Transverse colon (tissue), 4 donors: Measurements from ENCODE around the gene RNF130. TPM values are rescaled to one million over a fixed set of nuclear protein-coding genes. Genes with fewer than 3 reads are reported as not detected.

ENCODE experiments used
- DNase-seq: peaks from one replicate; pipeline ENCODE4 v3.0.0-alpha.2; 2019
- H3K27ac ChIP-seq, 4 donors: fragments of 200-600 bp; sonication (generic); 2 replicates each; pipeline ENCODE4 v1.5.1; 2016 to 2018; ENCODE audit warnings: inconsistent platforms in 4 of 4
- H3K27me3 ChIP-seq: fragments of 200-600 bp; sonication (generic); 2 replicates; pipeline ENCODE4 v1.5.1; 2017; ENCODE audit warnings: inconsistent platforms
- H3K36me3 ChIP-seq, 4 donors: fragments of 200-600 bp; sonication (generic); 2 replicates each; pipeline ENCODE4 v1.5.1; 2017 to 2019; ENCODE audit warnings: inconsistent platforms in 4 of 4
- H3K4me1 ChIP-seq, 4 donors: fragments of 200-600 bp; sonication (generic); 2 replicates each; pipeline ENCODE4 v1.5.1; 2017 to 2020; ENCODE audit warnings: inconsistent platforms in 4 of 4
- H3K4me3 ChIP-seq, 4 donors: fragments of 200-600 bp; sonication (generic); 1 replicate in 1 of 4; 2 replicates in 3 of 4; pipeline versions ENCODE4 v1.5.1 to v1.6.1; 2017 to 2019; ENCODE audit warnings: inconsistent platforms in 4 of 4
- H3K9me3 ChIP-seq, 2 donors: fragments of 200-600 bp; sonication (generic); 2 replicates each; pipeline ENCODE4 v1.5.1; 2017 to 2019; ENCODE audit warnings: inconsistent platforms in 2 of 2
- CTCF ChIP-seq, 5 experiments: fragments of 200-600 bp in 3 of 5; fragments of 450-650 bp in 2 of 5; sonication (generic) in 3 of 5; IDR thresholded peaks; 1 replicate in 2 of 5; 2 replicates in 3 of 5; pipeline ENCODE4 v1.5.1; 2016 to 2017; ENCODE audit warnings: antibody characterized with exemption in 5 of 5, inconsistent platforms in 3 of 5, mild to moderate bottlenecking in 2 of 5, moderate library complexity in 1 of 5
- EP300 ChIP-seq: sonication (generic); formaldehyde crosslinking; IDR thresholded peaks from one replicate; pipeline ENCODE4 v1.6.1; 2017; ENCODE audit warnings: antibody characterized with exemption, low read depth
- POLR2A ChIP-seq: fragments of 450-650 bp; IDR thresholded peaks from one replicate; pipeline ENCODE4 v1.6.1; 2016; ENCODE audit warnings: antibody characterized with exemption, mild to moderate bottlenecking, moderate library complexity
- POLR2AphosphoS5 ChIP-seq, 3 donors: sonication (generic); formaldehyde crosslinking; IDR thresholded peaks; one replicate each; pipeline ENCODE4 v1.6.1; 2016; ENCODE audit warnings: antibody characterized with exemption in 3 of 3
- WGBS, 2 donors: methylation state at CpG; one replicate each; pipeline ENCODE4 v1.1.5; 2018; ENCODE audit warnings: low coverage in 1 of 2; 5-methylcytosine and 5-hydroxymethylcytosine counted together
- in situ Hi-C, 4 donors: fragments of 200-750 bp; cut with MboI; loops; one replicate each; pipeline versions ENCODE4 v1.15.0 to v1.15.1; 2017; ENCODE audit warnings: low sequenced_read_pairs in 3 of 4, low pct_ligation_motif_present in 1 of 4, low pct_unique_long_range_greater_than_20kb in 1 of 4
- intact Hi-C: fragments of 100-400 bp; cut with DNase I; formaldehyde crosslinking; loops from one replicate; pipeline ENCODE4 v1.15.1; 2023; ENCODE audit warnings: low total_unique reads
- total RNA-seq, 4 donors: library from RNA; depleted of rRNA; stranded (reverse); fragments of >200 nt; gene quantifications; one replicate each; pipeline ENCODE4 v1.1.0, GENCODE V29; 2016

RNF130 gene
- total RNA-seq, 4 donors from 2014 or later, result 62.2 to 95.2 (median 70.3) TPM

- Histone ChIP-seq H3K27ac (peak overlapping the region; percentile 82 to 88 (median 84)), H3K4me1 (peaks cover 14 to 26% (median 20%) of the 10 kb centered on the region in 4 donors)
- WGBS, 2 donors, result 92% methylated on average over 11 of the region's 16 CpGs; no CpG with 5 or more reads in 1 of the 2 donors
These were observed 163.0 kb downstream of the RNF130 start for GRCh38 chr5:179908528-179908927.

GRCh38 chr5:179907556-179908324, 163.8 kb downstream of the RNF130 start, which contains the start of gene TBC1D9B:
TSS of gene TBC1D9B (minus strand) at chr5:179907897. CDS start at chr5:179907821, 76 bp downstream.
- H3K27me3 ChIP-seq, result no peaks in the 10 kb centered on the region
- H3K4me3 ChIP-seq, result peak within 1 kb of the TSS; percentile 56 to 81 (median 66)
- DNase-seq, result peak; percentile 71
- intact Hi-C loops, result loop anchor here (5.0 kb wide), 1 partner anchor 105 kb away; no protein-coding TSS in a partner anchor
- peaks cover 0 to 10% (median 5%) of the 10 kb centered on the region in 4 donors for H3K36me3 ChIP-seq
- TF ChIP-seq POLR2AphosphoS5 (IDR thresholded peaks at IDR 0.05) (peak in 2 of 3 donors; percentile 35 to 65), POLR2A (no peak), CTCF (IDR thresholded peaks at IDR 0.05) (peak in 4 of 5 experiments; percentile 28 to 49 (median 35))
- in situ Hi-C loops, result loop anchor here in 1 of 4 donors (25.0 kb wide), 1 partner anchor 180 kb away; no protein-coding TSS in a partner anchor
- 2 to 3% methylated on average over 6 to 44 of the region's 105 CpGs for WGBS, 2 donors
- peaks cover 14 to 23% (median 20%) of the 10 kb centered on the region in 4 donors for H3K4me1 ChIP-seq
- no peaks in the 10 kb centered on the region for H3K9me3 ChIP-seq
- peak within 1 kb of the TSS; percentile 82 to 88 (median 84) for H3K27ac ChIP-seq

More at GRCh38 chr5:179908528-179908927, 163.0 kb downstream of the RNF130 start:
- H3K36me3 ChIP-seq, result peaks cover 0 to 10% (median 2%) of the 10 kb centered on the region in 4 donors
- no peak overlapping the region for H3K4me3 ChIP-seq
- intact Hi-C loops (loop anchor here (5.0 kb wide), 1 partner anchor 106 kb away; no protein-coding TSS in a partner anchor), in situ Hi-C loops (loop anchor here in 1 of 4 donors (25.0 kb wide), 1 partner anchor 179 kb away; no protein-coding TSS in a partner anchor)
- no peaks in the 10 kb centered on the region for H3K9me3 ChIP-seq
- TF ChIP-seq POLR2A (no peak), POLR2AphosphoS5 (IDR thresholded peaks at IDR 0.05) (no peak), CTCF (IDR thresholded peaks at IDR 0.05) (no peak), EP300 (no peak)
- H3K27me3 ChIP-seq, result no peaks in the 10 kb centered on the region
- DNase-seq, result no peak

- in situ Hi-C loops, result loop anchor here in 1 of 4 donors (25.0 kb wide), 1 partner anchor 180 kb away; no protein-coding TSS in a partner anchor
- TF ChIP-seq EP300, result no peak
- no peak for TF ChIP-seq POLR2A
- TF ChIP-seq POLR2AphosphoS5 (IDR thresholded peaks at IDR 0.05), result no peak
- TF ChIP-seq CTCF (IDR thresholded peaks at IDR 0.05), result no peak
- H3K9me3 ChIP-seq, result no peaks in the 10 kb centered on the region
- H3K27me3 ChIP-seq, result no peaks in the 10 kb centered on the region
- intact Hi-C loops, result loop anchor here (5.0 kb wide), 1 partner anchor 105 kb away; no protein-coding TSS in a partner anchor
- H3K4me3 ChIP-seq, result peak overlapping the region; percentile 37 to 81 (median 66)
- H3K4me1 ChIP-seq, result peaks cover 14 to 23% (median 20%) of the 10 kb centered on the region in 4 donors
- peak; percentile 46 for DNase-seq
- peaks cover 0 to 10% (median 5%) of the 10 kb centered on the region in 4 donors for H3K36me3 ChIP-seq
- WGBS, 2 donors, result 12% methylated on average over 34 of the region's 50 CpGs; no CpG with 5 or more reads in 1 of the 2 donors
- peak overlapping the region; percentile 82 to 88 (median 84) for H3K27ac ChIP-seq
These were observed 164.6 kb downstream of the RNF130 start for GRCh38 chr5:179906795-179907555.
